ENCODE data around the gene ACSS1.

The ACSS1 gene

GRCh38 chr20:25058847-25059810 lies 1.2 kb upstream of the ACSS1 start:
- no peak for TF ChIP-seq TSHZ2 (CRISPR knock-in tag; IDR thresholded peaks at IDR 0.05)
- no peak for TF ChIP-seq ZNF70 (CRISPR knock-in tag; IDR thresholded peaks at IDR 0.05)
- TF ChIP-seq CREB5 (CRISPR knock-in tag; IDR thresholded peaks at IDR 0.05; ENCODE audit: low read depth) = no peak
- TF ChIP-seq ZFP3 (CRISPR knock-in tag; IDR thresholded peaks at IDR 0.05) = no peak
- no peak for TF ChIP-seq TOX (CRISPR knock-in tag; IDR thresholded peaks at IDR 0.05; ENCODE audit: borderline replicate concordance)
- TF ChIP-seq PATZ1 (CRISPR knock-in tag; IDR thresholded peaks at IDR 0.05; ENCODE audit: borderline replicate concordance) = no peak
- TF ChIP-seq ZNF565 (CRISPR knock-in tag; conservative IDR thresholded peaks at IDR 0.05; ENCODE audit: low read depth) = no peak
- TF ChIP-seq ISL1 (CRISPR knock-in tag; IDR thresholded peaks at IDR 0.05) = no peak
- TF ChIP-seq ARNTL (CRISPR knock-in tag; IDR thresholded peaks at IDR 0.05; ENCODE audit: borderline replicate concordance, low read depth) = no peak
- no peak for TF ChIP-seq ZFP30 (CRISPR knock-in tag; IDR thresholded peaks at IDR 0.05)
- no peak for TF ChIP-seq POU6F1 (CRISPR knock-in tag; IDR thresholded peaks at IDR 0.05; ENCODE audit: borderline replicate concordance, low read depth)
- no peak for TF ChIP-seq OSR1 (CRISPR knock-in tag; IDR thresholded peaks at IDR 0.05)
- ATAC-seq = peak; percentile 44

GRCh38 chr20:25057234-25058050 lies 497 bp downstream of the ACSS1 start:
- peak; percentile 72 for ATAC-seq
- TF ChIP-seq SNAI2 (CRISPR knock-in tag; IDR thresholded peaks at IDR 0.05) (no peak), POU6F1 (CRISPR knock-in tag; IDR thresholded peaks at IDR 0.05; ENCODE audit: borderline replicate concordance, low read depth) (no peak), ZNF565 (CRISPR knock-in tag; conservative IDR thresholded peaks at IDR 0.05; ENCODE audit: low read depth) (no peak), ZNF8 (CRISPR knock-in tag; IDR thresholded peaks at IDR 0.05) (no peak), TOX (CRISPR knock-in tag; IDR thresholded peaks at IDR 0.05; ENCODE audit: borderline replicate concordance) (no peak), CREB5 (CRISPR knock-in tag; IDR thresholded peaks at IDR 0.05; ENCODE audit: low read depth) (no peak), ZFP30 (CRISPR knock-in tag; IDR thresholded peaks at IDR 0.05) (no peak), TSHZ2 (CRISPR knock-in tag; IDR thresholded peaks at IDR 0.05) (no peak), ZFP3 (CRISPR knock-in tag; IDR thresholded peaks at IDR 0.05) (no peak), TCF4 (CRISPR knock-in tag; IDR thresholded peaks at IDR 0.05; ENCODE audit: borderline replicate concordance) (no peak), BACH2 (CRISPR knock-in tag; IDR thresholded peaks at IDR 0.05; ENCODE audit: borderline replicate concordance) (no peak), PATZ1 (CRISPR knock-in tag; IDR thresholded peaks at IDR 0.05; ENCODE audit: borderline replicate concordance) (no peak), ARNTL (CRISPR knock-in tag; IDR thresholded peaks at IDR 0.05; ENCODE audit: borderline replicate concordance, low read depth) (no peak), ZNF70 (CRISPR knock-in tag; IDR thresholded peaks at IDR 0.05) (no peak), ZC3H10 (CRISPR knock-in tag; IDR thresholded peaks at IDR 0.05) (no peak), RARB (CRISPR knock-in tag; IDR thresholded peaks at IDR 0.05) (no peak), GLIS3 (CRISPR knock-in tag; IDR thresholded peaks at IDR 0.05) (no peak)

All from SK-N-SH treated with all-trans-retinoic acid at 6 μM for 48 hours (cell line).